Measurements from ENCODE around the gene THAP3.
"Not testable (repeated sequence)": the region's sequence is repeated elsewhere in the genome, so short reads cannot be mapped to it uniquely, and the experiment has no call there.

The THAP3 gene

GRCh38 chr1:6637770-6638169 is 13.1 kb downstream of the THAP3 start:
- H3K4me3 ChIP-seq (replicated peaks in 1 of 2; ENCODE audit: low read depth in 2 of 2, low read length in 2 of 2): no peak overlapping the region
- TF ChIP-seq CTCF (IDR thresholded peaks at IDR 0.05; ENCODE audit: low read depth, low read length): no peak
- DNase-seq (ENCODE audit: low read depth in 2 of 2): no peak

- TF ChIP-seq CTCF (IDR thresholded peaks at IDR 0.05; ENCODE audit: low read depth, low read length): no peak
- DNase-seq (ENCODE audit: low read depth in 2 of 2): peak; percentile 47 to 81
- H3K4me3 ChIP-seq (replicated peaks in 1 of 2; ENCODE audit: low read depth in 2 of 2, low read length in 2 of 2): no peak overlapping the region
These were observed 13.6 kb downstream of the THAP3 start for GRCh38 chr1:6638226-6638625.

GRCh38 chr1:6640867-6641266 is 16.2 kb downstream of the THAP3 start:
- not testable (repeated sequence) for DNase-seq (ENCODE audit: low read depth in 2 of 2); H3K4me3 ChIP-seq (replicated peaks in 1 of 2; ENCODE audit: low read depth in 2 of 2, low read length in 2 of 2)

GRCh38 chr1:6645018-6645417 is 20.4 kb downstream of the THAP3 start:
- H3K4me3 ChIP-seq (replicated peaks in 1 of 2; ENCODE audit: low read depth in 2 of 2, low read length in 2 of 2): no peak overlapping the region
- TF ChIP-seq CTCF (IDR thresholded peaks at IDR 0.05; ENCODE audit: low read depth, low read length): no peak
- no peak for DNase-seq (ENCODE audit: low read depth in 2 of 2)

- TF ChIP-seq CTCF (IDR thresholded peaks at IDR 0.05; ENCODE audit: low read depth, low read length): peak; percentile 65
- DNase-seq (ENCODE audit: low read depth in 2 of 2): peak; percentile 71 to 76
- no peak overlapping the region for H3K4me3 ChIP-seq (replicated peaks in 1 of 2; ENCODE audit: low read depth in 2 of 2, low read length in 2 of 2)
These were observed 22.0 kb downstream of the THAP3 start for GRCh38 chr1:6646499-6647148.

GRCh38 chr1:6648556-6648955 is 23.9 kb downstream of the THAP3 start:
- DNase-seq (ENCODE audit: low read depth in 2 of 2): no peak
- TF ChIP-seq CTCF (IDR thresholded peaks at IDR 0.05; ENCODE audit: low read depth, low read length): no peak
- no peak overlapping the region for H3K4me3 ChIP-seq (replicated peaks in 1 of 2; ENCODE audit: low read depth in 2 of 2, low read length in 2 of 2)

GRCh38 chr1:6651909-6652308 is 27.2 kb downstream of the THAP3 start:
- no peak overlapping the region for H3K4me3 ChIP-seq (replicated peaks in 1 of 2; ENCODE audit: low read depth in 2 of 2, low read length in 2 of 2)
- DNase-seq (ENCODE audit: low read depth in 2 of 2): no peak
- TF ChIP-seq CTCF (IDR thresholded peaks at IDR 0.05; ENCODE audit: low read depth, low read length): no peak
